Stomach smooth muscle (tissue), 2 donors: ENCODE measurements around the gene RASAL3.

ENCODE experiments used
- H3K27ac ChIP-seq: one replicate; pipeline ENCODE4 v1.7.0; 2013; ENCODE audit warnings: mild to moderate bottlenecking, low read length, inconsistent platforms
- H3K27me3 ChIP-seq, 2 donors: one replicate each; pipeline ENCODE4 v1.7.0; 2013; ENCODE audit warnings: low read length in 2 of 2; ENCODE audit not compliant: insufficient read depth in 2 of 2, control insufficient read depth in 1 of 2
- H3K36me3 ChIP-seq, 2 donors: one replicate each; pipeline ENCODE4 v1.7.0; 2013; ENCODE audit warnings: low read length in 2 of 2; ENCODE audit not compliant: control insufficient read depth in 2 of 2, insufficient read depth in 2 of 2
- H3K4me1 ChIP-seq: one replicate; pipeline ENCODE4 v1.7.0; 2013; ENCODE audit warnings: low read length; ENCODE audit not compliant: control insufficient read depth, insufficient read depth
- H3K4me3 ChIP-seq, 2 donors: one replicate each; pipeline ENCODE4 v1.7.0; 2013; ENCODE audit warnings: low read length in 2 of 2
- H3K9ac ChIP-seq, 2 donors: one replicate each; pipeline ENCODE4 v1.7.0; 2013; ENCODE audit warnings: low read length in 2 of 2, mild to moderate bottlenecking in 1 of 2
- H3K9me3 ChIP-seq, 2 donors: one replicate each; pipeline ENCODE4 v1.7.0; 2013; ENCODE audit warnings: low read length in 2 of 2; ENCODE audit not compliant: control insufficient read depth in 2 of 2
- donor health status: healthy.
- donor health status: Pancreatic carcinoma.

RASAL3 gene

DNA sequence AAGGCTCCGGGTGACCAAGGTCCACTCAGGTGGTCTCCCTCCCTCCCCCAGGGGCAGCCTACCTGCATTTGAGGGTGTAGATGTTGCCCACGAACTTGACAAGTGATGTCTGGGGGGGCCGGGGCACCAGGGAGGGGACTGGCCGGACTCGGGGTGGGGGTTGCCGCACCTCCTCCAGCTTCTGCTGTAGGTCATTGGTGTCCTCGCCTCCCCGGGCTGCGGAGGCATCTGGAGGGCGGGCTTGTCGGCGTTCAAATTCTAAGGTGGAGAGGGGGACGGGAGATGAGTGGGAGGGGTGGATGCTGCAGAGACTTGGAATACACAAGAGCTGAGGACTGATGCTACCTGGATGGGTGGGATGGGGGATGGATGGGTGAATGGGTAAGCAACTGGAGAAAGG is 40.2 kb downstream of the RASAL3 start:
- H3K27me3 ChIP-seq: no peaks in the 10 kb centered on the region
- H3K9ac ChIP-seq: no peak overlapping the region
- H3K36me3 ChIP-seq: peaks cover 29 to 41% of the 10 kb centered on the region in 2 donors
- H3K4me1 ChIP-seq: peaks cover 7% of the 10 kb centered on the region
- H3K4me3 ChIP-seq: no peak overlapping the region
- H3K9me3 ChIP-seq: peaks cover 0 to 4% of the 10 kb centered on the region in 2 donors
- H3K27ac ChIP-seq: no peak overlapping the region

DNA sequence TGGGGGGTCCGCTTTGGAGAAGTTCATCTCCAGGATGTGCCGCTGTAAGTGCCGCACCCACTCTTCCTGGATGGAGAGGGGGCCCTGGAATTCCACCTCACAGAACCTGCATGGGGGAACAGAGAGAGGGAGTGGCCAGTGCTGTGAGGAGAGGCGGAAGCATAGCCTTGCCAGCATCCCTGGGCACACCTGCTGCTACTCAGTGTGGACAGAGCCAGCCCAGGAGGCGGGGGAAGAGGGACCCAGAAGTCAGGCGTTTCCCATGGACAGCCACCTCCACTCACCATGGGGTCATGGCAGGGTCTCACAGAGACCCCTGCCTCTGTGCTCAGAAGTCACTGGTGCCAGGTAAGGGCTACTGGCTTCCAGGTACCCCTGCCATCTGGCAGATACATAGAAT is 41.2 kb downstream of the RASAL3 start:
- peaks cover 29 to 40% of the 10 kb centered on the region in 2 donors for H3K36me3 ChIP-seq
- no peaks in the 10 kb centered on the region for H3K27me3 ChIP-seq
- no peak overlapping the region for H3K27ac ChIP-seq
- peaks cover 6% of the 10 kb centered on the region for H3K4me1 ChIP-seq
- H3K4me3 ChIP-seq: no peak overlapping the region
- H3K9me3 ChIP-seq: peaks cover 0 to 4% of the 10 kb centered on the region in 2 donors
- H3K9ac ChIP-seq: no peak overlapping the region

DNA sequence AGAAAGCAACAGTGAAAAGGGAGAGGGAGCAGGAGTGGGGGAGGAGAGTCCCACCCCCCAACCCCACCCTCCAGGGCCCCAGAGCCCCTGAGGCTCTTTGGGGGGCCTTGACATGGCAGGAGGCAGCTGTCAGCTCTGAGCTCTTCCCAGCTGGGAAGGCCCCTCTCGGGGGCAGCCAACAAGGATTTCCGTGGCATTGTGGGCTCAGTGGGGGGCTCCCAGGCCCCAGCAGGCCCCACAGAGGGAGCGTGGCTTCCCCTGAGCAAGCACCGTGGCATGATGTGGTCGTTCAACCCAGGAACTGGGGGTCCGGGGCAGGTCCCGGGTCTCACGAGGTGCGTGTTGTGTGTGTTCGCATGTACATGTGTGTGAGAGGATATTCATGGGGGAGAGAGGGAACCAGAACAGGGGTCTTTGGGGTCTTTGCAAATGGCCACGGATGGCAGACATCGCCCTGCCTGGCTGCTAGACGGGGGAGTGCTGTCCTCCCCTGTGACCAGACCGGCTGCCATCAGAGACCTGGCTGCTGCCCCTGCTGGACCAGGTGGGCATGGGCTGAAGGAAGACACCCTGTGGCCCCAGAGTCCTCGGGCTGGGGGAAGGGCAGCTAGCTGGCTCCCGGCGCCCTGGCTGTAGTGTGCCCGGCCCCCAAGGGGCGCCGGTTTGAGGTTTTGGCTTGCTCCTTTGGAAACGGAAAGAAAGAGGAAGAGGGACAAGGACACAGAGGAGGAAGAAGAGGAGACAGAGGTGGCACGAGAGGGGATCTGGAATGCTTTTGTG is 41.9 kb downstream of the RASAL3 start:
- Histone ChIP-seq H3K4me1 (peaks cover 13% of the 10 kb centered on the region), H3K4me3 (no peak overlapping the region), H3K27ac (no peak overlapping the region), H3K27me3 (no peaks in the 10 kb centered on the region), H3K36me3 (peaks cover 29 to 39% of the 10 kb centered on the region in 2 donors), H3K9ac (no peak overlapping the region), H3K9me3 (peaks cover 0 to 4% of the 10 kb centered on the region in 2 donors)

DNA sequence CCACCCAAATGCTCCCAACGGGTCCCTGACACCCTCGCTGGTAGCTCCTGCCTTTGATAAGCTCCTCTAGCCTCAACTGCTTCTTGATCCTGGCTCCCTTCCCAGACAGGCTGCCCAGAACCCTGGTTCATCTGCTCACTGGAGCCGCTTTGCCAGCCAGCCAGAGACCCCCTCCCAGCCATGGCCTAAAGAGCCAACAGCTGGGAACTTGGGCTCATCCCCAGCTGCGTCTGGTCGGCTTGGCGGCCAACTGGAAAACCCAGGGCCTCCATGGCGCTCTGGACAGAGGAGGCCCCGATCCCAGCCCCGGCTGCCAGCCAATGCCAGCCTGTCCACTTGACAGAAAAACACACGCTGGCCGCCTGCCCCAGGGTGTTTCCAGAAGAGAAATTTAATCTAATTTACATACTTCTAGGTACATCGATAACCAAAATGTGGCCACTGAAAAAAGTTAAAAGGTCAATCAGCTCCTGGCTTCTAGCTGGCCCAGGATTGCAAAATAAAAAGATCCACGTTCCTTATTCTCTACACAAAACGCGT is 42.6 kb downstream of the RASAL3 start:
- no peak overlapping the region for H3K4me3 ChIP-seq
- H3K36me3 ChIP-seq: peaks cover 28 to 32% of the 10 kb centered on the region in 2 donors
- H3K9ac ChIP-seq: no peak overlapping the region
- H3K27ac ChIP-seq: no peak overlapping the region
- no peaks in the 10 kb centered on the region for H3K27me3 ChIP-seq
- H3K4me1 ChIP-seq: peaks cover 20% of the 10 kb centered on the region
- H3K9me3 ChIP-seq: peaks cover 0 to 4% of the 10 kb centered on the region in 2 donors

DNA sequence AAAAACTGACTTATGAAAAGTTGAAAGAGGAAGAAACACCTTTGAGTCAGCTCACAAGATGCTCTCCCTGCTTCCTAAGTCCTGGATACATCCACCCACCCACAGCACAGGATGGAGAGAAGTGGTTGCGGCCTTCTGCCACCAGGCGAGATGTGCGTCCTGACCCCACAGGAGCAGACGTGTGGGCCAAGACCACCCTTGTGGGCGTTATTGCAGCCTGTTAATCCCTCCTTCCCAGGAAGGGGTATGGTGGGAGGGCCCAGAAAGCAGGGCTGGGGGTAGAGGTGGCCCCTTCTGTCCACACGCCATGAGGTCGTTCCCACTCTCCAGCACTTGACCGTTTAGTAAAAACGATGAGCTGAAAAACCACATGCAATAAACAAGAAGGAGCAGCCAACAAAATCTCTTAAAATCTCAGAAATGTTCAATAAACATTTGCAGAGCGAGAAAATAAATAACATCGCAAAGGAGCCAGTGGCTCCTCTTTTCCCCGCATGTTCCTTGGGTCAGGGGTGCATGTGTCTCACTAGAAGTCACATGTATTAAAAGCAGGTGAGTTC is 43.1 kb downstream of the RASAL3 start:
- Histone ChIP-seq H3K4me1 (peaks cover 26% of the 10 kb centered on the region), H3K9me3 (peaks cover 0 to 4% of the 10 kb centered on the region in 2 donors), H3K27me3 (no peaks in the 10 kb centered on the region), H3K4me3 (no peak overlapping the region), H3K9ac (no peak overlapping the region), H3K36me3 (peaks cover 22 to 28% of the 10 kb centered on the region in 2 donors), H3K27ac (no peak overlapping the region)

DNA sequence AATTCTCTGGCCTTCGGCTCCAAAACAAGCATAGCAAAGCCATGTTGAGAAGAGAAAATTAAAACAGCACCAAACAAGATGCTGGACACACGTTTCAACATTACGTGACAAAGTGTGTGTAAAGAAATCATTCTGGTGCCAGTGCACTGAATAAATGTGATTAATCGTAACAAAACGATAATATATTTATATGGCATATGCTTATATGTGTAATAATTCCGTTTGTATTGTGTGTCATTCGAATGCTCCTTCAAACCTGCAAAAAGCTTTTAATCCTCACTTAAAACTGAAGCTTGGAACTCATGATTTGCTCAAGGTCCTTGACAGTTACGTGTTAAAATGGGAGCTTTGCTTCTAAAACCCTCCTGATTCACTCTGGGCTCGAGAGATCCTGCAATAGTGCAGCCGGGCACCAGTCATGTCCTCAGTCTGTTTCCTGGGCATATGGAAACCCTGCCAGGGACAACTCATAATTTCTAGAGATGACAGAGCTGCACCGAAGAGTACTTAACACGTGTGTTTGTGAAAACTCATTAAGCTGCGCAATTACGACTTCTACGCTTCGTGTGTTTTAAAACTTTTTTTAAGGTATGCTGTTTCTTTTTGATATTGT is 44.8 kb downstream of the RASAL3 start:
- Histone ChIP-seq H3K4me3 (peak overlapping the region; percentile 93 to 98), H3K9ac (peak overlapping the region; percentile 73 to 74), H3K4me1 (peaks cover 31% of the 10 kb centered on the region), H3K9me3 (peaks cover 0 to 4% of the 10 kb centered on the region in 2 donors), H3K27ac (peak overlapping the region; percentile 13), H3K27me3 (no peaks in the 10 kb centered on the region), H3K36me3 (peaks cover 13 to 22% of the 10 kb centered on the region in 2 donors)

DNA sequence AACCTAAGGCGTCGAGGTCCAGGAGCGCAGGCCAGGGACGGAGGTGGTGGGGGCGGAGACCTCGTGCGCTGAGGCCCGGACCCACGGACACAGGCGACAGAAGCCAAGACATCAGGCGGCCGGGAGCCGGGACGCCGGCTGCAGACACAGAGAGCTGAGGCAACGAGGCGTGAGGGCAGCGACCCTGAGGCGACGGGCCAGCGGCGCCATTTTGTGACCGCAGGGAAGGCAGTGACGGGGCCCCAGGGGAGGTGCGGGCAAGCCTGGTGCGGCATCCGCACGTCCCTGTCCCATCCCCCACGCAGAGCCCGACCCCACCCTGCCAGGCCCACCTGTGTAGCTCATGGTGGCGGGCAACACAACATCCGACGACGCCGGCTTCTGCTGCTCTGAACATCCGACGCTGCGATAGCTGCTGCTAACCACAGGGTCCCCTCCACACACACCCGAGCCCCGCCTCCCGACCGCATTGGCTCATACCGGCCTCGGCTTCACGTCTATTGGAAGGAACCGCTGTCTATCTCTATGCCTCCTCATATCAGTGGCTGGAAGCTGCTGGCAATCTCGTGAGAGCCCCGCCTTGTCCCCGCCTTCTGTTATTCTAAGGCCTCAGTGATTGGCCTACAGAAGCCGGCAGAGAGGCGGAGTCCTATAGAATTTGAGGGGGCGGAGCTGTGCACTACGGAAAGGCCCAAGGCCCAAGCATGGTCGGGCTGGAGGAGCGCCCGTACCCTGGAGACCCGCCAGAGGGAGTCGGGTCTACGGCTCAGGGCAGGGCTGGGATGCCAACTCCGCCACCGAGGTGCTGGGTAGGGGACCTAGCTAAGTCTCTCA is 45.5 kb downstream of the RASAL3 start, which contains the start of gene AKAP8L:
AKAP8L (minus strand) TSS at position 410 of the 834 bp plus-strand sequence; CDS start at position 345, 65 bp downstream.
- Histone ChIP-seq H3K4me3 (peak within 1 kb of the TSS; percentile 95 to 98), H3K36me3 (peaks cover 9 to 20% of the 10 kb centered on the region in 2 donors), H3K9me3 (peaks cover 0 to 4% of the 10 kb centered on the region in 2 donors), H3K27ac (peak within 1 kb of the TSS; percentile 79), H3K27me3 (no peaks in the 10 kb centered on the region), H3K4me1 (peaks cover 33% of the 10 kb centered on the region), H3K9ac (peak within 1 kb of the TSS; percentile 82 to 86)

DNA sequence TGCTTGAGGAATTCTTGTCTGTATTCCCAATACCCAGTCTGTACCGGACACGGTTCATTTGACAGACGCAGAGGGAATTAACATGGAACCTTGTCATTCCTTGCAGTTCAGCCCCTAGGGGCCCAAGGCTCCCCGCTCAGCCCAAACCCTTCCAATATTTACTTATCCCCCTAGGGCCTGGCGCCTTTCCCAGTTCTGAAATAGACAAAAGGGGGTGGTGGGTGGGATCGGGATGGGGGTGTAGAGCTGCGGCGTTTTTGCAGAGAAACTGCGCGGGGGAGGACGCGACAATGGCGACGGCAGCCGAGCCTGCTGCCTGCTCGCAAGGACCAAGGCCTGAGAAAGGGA is 46.1 kb downstream of the RASAL3 start:
- peak overlapping the region; percentile 95 to 98 for H3K4me3 ChIP-seq
- H3K27ac ChIP-seq: peak overlapping the region; percentile 79
- peaks cover 0 to 2% of the 10 kb centered on the region in 2 donors for H3K9me3 ChIP-seq
- no peaks in the 10 kb centered on the region for H3K27me3 ChIP-seq
- peaks cover 3 to 16% of the 10 kb centered on the region in 2 donors for H3K36me3 ChIP-seq
- H3K4me1 ChIP-seq: peaks cover 39% of the 10 kb centered on the region
- peak overlapping the region; percentile 82 to 86 for H3K9ac ChIP-seq

DNA sequence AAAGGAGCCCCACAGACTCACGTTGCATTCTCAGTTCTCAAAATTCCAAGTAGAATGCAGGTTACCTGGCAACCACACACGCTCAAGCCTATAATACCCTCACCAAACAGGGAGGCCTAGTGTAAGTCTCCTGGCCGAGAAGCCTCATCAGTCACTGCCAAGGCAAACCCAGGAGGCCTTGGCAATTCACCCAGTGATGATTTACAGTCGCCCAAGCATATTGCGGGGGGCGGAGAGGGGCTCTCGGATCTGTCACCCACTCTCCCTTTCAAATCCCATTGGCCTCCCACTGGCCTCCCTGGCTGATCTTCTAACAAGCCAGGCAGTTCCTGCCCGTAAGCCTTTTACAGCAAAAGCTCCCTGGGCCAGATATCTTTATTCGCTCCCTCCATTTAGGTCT is 46.6 kb downstream of the RASAL3 start:
- H3K4me1 ChIP-seq: peaks cover 44% of the 10 kb centered on the region

DNA sequence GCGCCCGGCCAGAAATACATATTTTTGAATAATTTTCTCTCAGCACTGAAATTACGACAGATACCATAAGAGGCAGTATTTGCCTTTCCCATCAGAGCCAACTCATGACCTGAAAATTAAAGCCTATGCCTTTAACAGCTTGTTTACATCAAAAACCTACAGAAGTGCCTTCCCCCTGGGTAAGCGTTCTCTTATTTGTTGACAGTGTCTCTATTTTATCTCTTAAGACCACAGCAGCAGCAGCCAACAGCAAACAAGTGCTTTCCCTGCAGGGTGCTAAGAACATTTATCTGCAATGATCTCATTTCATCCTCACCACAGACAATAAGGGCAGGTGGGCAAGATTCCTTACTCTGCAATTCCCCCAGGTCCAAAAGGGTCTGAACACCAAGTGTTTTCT is 51.5 kb downstream of the RASAL3 start:
- no peaks in the 10 kb centered on the region for H3K9me3 ChIP-seq
- peak overlapping the region in 1 of 2 donors; percentile 47 for H3K4me3 ChIP-seq
- no peaks in the 10 kb centered on the region for H3K27me3 ChIP-seq
- H3K27ac ChIP-seq: peak overlapping the region; percentile 46
- H3K4me1 ChIP-seq: peaks cover 43% of the 10 kb centered on the region
- H3K9ac ChIP-seq: peak overlapping the region; percentile 36 to 37
- peaks cover 10 to 18% of the 10 kb centered on the region in 2 donors for H3K36me3 ChIP-seq

More for the DNA sequence above, 46.6 kb downstream of the RASAL3 start:
- H3K36me3 ChIP-seq: peaks cover 0 to 11% of the 10 kb centered on the region in 2 donors
- no peaks in the 10 kb centered on the region for H3K9me3 ChIP-seq
- H3K9ac ChIP-seq: peak overlapping the region; percentile 82 to 86
- H3K27ac ChIP-seq: peak overlapping the region; percentile 79
- H3K27me3 ChIP-seq: no peaks in the 10 kb centered on the region
- peak overlapping the region; percentile 95 to 98 for H3K4me3 ChIP-seq
